Activated naive CD4-positive, alpha-beta T cell treated with anti-CD3 and anti-CD28 coated beads, Interleukin-2, amount 50 U/mL, for 24 hours (primary cell): Measurements from ENCODE around the gene GPBP1L1.

ENCODE experiments used
- H3K27ac Mint-ChIP-seq: one replicate; pipeline ENCODE4 v1.8.0; 2021; ENCODE audit warnings: mild to moderate bottlenecking, mixed read lengths
- H3K27me3 Mint-ChIP-seq: one replicate; pipeline ENCODE4 v1.8.0; 2021; ENCODE audit warnings: mixed read lengths
- H3K36me3 Mint-ChIP-seq: one replicate; pipeline ENCODE4 v1.8.0; 2021; ENCODE audit warnings: mixed read lengths
- H3K4me1 Mint-ChIP-seq: one replicate; pipeline ENCODE4 v1.8.0; 2021; ENCODE audit warnings: mixed read lengths
- H3K4me3 Mint-ChIP-seq: one replicate; pipeline ENCODE4 v1.8.0; 2021; ENCODE audit warnings: mild to moderate bottlenecking, mixed read lengths
- H3K9me3 Mint-ChIP-seq: one replicate; pipeline ENCODE4 v1.8.0; 2021; ENCODE audit warnings: mixed read lengths

GPBP1L1 gene

GRCh38 chr1:45666836-45667235, 19.5 kb downstream of the GPBP1L1 start:
- no peak overlapping the region for H3K27ac Mint-ChIP-seq
- H3K36me3 Mint-ChIP-seq, result peaks cover 2% of the 10 kb centered on the region
- no peaks in the 10 kb centered on the region for H3K9me3 Mint-ChIP-seq
- peaks cover 65% of the 10 kb centered on the region for H3K4me1 Mint-ChIP-seq
- no peak overlapping the region for H3K4me3 Mint-ChIP-seq
- no peaks in the 10 kb centered on the region for H3K27me3 Mint-ChIP-seq

- Mint-ChIP-seq H3K4me1 (peaks cover 20% of the 10 kb centered on the region), H3K27me3 (no peaks in the 10 kb centered on the region), H3K27ac (no peak overlapping the region), H3K36me3 (peaks cover 13% of the 10 kb centered on the region), H3K9me3 (no peaks in the 10 kb centered on the region), H3K4me3 (no peak overlapping the region)
Observed at GRCh38 chr1:45660336-45660735, 26.0 kb downstream of the GPBP1L1 start.

- no peak overlapping the region for H3K27ac Mint-ChIP-seq
- no peaks in the 10 kb centered on the region for H3K9me3 Mint-ChIP-seq
- peaks cover 15% of the 10 kb centered on the region for H3K36me3 Mint-ChIP-seq
Observed at GRCh38 chr1:45659222-45659621, 27.1 kb downstream of the GPBP1L1 start.

GRCh38 chr1:45658171-45658570, 28.2 kb downstream of the GPBP1L1 start:
- Mint-ChIP-seq H3K36me3 (peaks cover 15% of the 10 kb centered on the region), H3K9me3 (no peaks in the 10 kb centered on the region), H3K27me3 (no peaks in the 10 kb centered on the region), H3K4me1 (peaks cover 12% of the 10 kb centered on the region), H3K4me3 (no peak overlapping the region), H3K27ac (no peak overlapping the region)

More at GRCh38 chr1:45659222-45659621, 27.1 kb downstream of the GPBP1L1 start:
- no peaks in the 10 kb centered on the region for H3K27me3 Mint-ChIP-seq
- no peak overlapping the region for H3K4me3 Mint-ChIP-seq
- peaks cover 16% of the 10 kb centered on the region for H3K4me1 Mint-ChIP-seq

- Mint-ChIP-seq H3K27ac (peak overlapping the region; percentile 23), H3K4me3 (no peak overlapping the region), H3K4me1 (peaks cover 4% of the 10 kb centered on the region), H3K27me3 (no peaks in the 10 kb centered on the region), H3K9me3 (no peaks in the 10 kb centered on the region), H3K36me3 (peaks cover 15% of the 10 kb centered on the region)
Observed at GRCh38 chr1:45656573-45657226, 29.6 kb downstream of the GPBP1L1 start.

- Mint-ChIP-seq H3K36me3 (peaks cover 14% of the 10 kb centered on the region), H3K4me1 (peaks cover 7% of the 10 kb centered on the region), H3K4me3 (no peak overlapping the region), H3K27ac (no peak overlapping the region), H3K27me3 (no peaks in the 10 kb centered on the region), H3K9me3 (no peaks in the 10 kb centered on the region)
Observed at GRCh38 chr1:45654540-45655280, 31.6 kb downstream of the GPBP1L1 start.

GRCh38 chr1:45647248-45648021, 38.9 kb downstream of the GPBP1L1 start:
- Mint-ChIP-seq H3K4me1 (peaks cover 22% of the 10 kb centered on the region), H3K9me3 (no peaks in the 10 kb centered on the region), H3K4me3 (no peak overlapping the region), H3K27me3 (no peaks in the 10 kb centered on the region), H3K36me3 (peaks cover 3% of the 10 kb centered on the region), H3K27ac (peak overlapping the region; percentile 72)

- Mint-ChIP-seq H3K4me1 (peaks cover 14% of the 10 kb centered on the region), H3K36me3 (peaks cover 6% of the 10 kb centered on the region), H3K4me3 (no peak overlapping the region), H3K27me3 (no peaks in the 10 kb centered on the region), H3K9me3 (no peaks in the 10 kb centered on the region), H3K27ac (peak overlapping the region; percentile 55)
Observed at GRCh38 chr1:45644661-45645060, 41.7 kb downstream of the GPBP1L1 start.

GRCh38 chr1:45643978-45644377, 42.4 kb downstream of the GPBP1L1 start:
- Mint-ChIP-seq H3K27me3 (no peaks in the 10 kb centered on the region), H3K36me3 (peaks cover 6% of the 10 kb centered on the region), H3K27ac (no peak overlapping the region), H3K4me3 (no peak overlapping the region), H3K4me1 (peaks cover 14% of the 10 kb centered on the region), H3K9me3 (no peaks in the 10 kb centered on the region)

- H3K36me3 Mint-ChIP-seq, result peaks cover 6% of the 10 kb centered on the region
- H3K9me3 Mint-ChIP-seq, result no peaks in the 10 kb centered on the region
- H3K27ac Mint-ChIP-seq, result no peak overlapping the region
- H3K4me1 Mint-ChIP-seq, result peaks cover 14% of the 10 kb centered on the region
- H3K4me3 Mint-ChIP-seq, result no peak overlapping the region
- no peaks in the 10 kb centered on the region for H3K27me3 Mint-ChIP-seq
Observed at GRCh38 chr1:45643321-45643720, 43.0 kb downstream of the GPBP1L1 start.

- H3K27ac Mint-ChIP-seq, result peak overlapping the region; percentile 72
- H3K9me3 Mint-ChIP-seq, result no peaks in the 10 kb centered on the region
- H3K4me3 Mint-ChIP-seq, result no peak overlapping the region
- H3K36me3 Mint-ChIP-seq, result peaks cover 4% of the 10 kb centered on the region
- peaks cover 3% of the 10 kb centered on the region for H3K4me1 Mint-ChIP-seq
- H3K27me3 Mint-ChIP-seq, result no peaks in the 10 kb centered on the region
Observed at GRCh38 chr1:45640293-45640692, 46.0 kb downstream of the GPBP1L1 start.

- H3K27me3 Mint-ChIP-seq, result no peaks in the 10 kb centered on the region
- no peak overlapping the region for H3K4me3 Mint-ChIP-seq
- no peak overlapping the region for H3K27ac Mint-ChIP-seq
- H3K36me3 Mint-ChIP-seq, result peaks cover 10% of the 10 kb centered on the region
- H3K4me1 Mint-ChIP-seq, result no peaks in the 10 kb centered on the region
- H3K9me3 Mint-ChIP-seq, result no peaks in the 10 kb centered on the region
Observed at GRCh38 chr1:45635211-45635610, 51.1 kb downstream of the GPBP1L1 start.

- Mint-ChIP-seq H3K27ac (no peak overlapping the region), H3K27me3 (no peaks in the 10 kb centered on the region), H3K4me3 (no peak overlapping the region), H3K4me1 (no peaks in the 10 kb centered on the region), H3K9me3 (no peaks in the 10 kb centered on the region), H3K36me3 (peaks cover 19% of the 10 kb centered on the region)
Observed at GRCh38 chr1:45630429-45630828, 55.9 kb downstream of the GPBP1L1 start.

GRCh38 chr1:45629035-45629434, 57.3 kb downstream of the GPBP1L1 start:
- Mint-ChIP-seq H3K4me1 (no peaks in the 10 kb centered on the region), H3K27ac (no peak overlapping the region), H3K9me3 (no peaks in the 10 kb centered on the region), H3K27me3 (no peaks in the 10 kb centered on the region), H3K36me3 (peaks cover 19% of the 10 kb centered on the region), H3K4me3 (no peak overlapping the region)

GRCh38 chr1:45623972-45624371, 62.4 kb downstream of the GPBP1L1 start, which contains the start of gene CCDC17:
CCDC17 (minus strand) TSS chr1:45624054; CDS start chr1:45623909, 145 bp downstream.
- Mint-ChIP-seq H3K27me3 (no peaks in the 10 kb centered on the region), H3K4me1 (peaks cover 10% of the 10 kb centered on the region), H3K27ac (peak within 1 kb of the TSS; percentile 81), H3K4me3 (no peak within 1 kb of the TSS), H3K9me3 (no peaks in the 10 kb centered on the region), H3K36me3 (peaks cover 7% of the 10 kb centered on the region)
